Colonic mucosa (tissue), 4 donors: ENCODE data around the gene CMTM7. TPM values are rescaled to one million over a fixed set of nuclear protein-coding genes. Genes with fewer than 3 reads are reported as not detected.
A peak's percentile ranks its signal among the peaks of the same experiment; 100 is the strongest.
"Not testable (repeated sequence)": the region's sequence is repeated elsewhere in the genome, so short reads cannot be mapped to it uniquely, and the experiment has no call there.

Experiments
- DNase-seq: peaks from one replicate; pipeline ENCODE4 v3.0.0-alpha.2; 2020
- H3K27ac ChIP-seq: fragments of 200-600 bp; one replicate; pipeline ENCODE4 v1.8.0; 2021
- H3K27me3 ChIP-seq: fragments of 200-600 bp; one replicate; pipeline ENCODE4 v1.8.0; 2021
- H3K36me3 ChIP-seq: fragments of 200-600 bp; one replicate; pipeline ENCODE4 v1.8.0; 2021
- H3K4me1 ChIP-seq: fragments of 200-600 bp; one replicate; pipeline ENCODE4 v1.8.0; 2021; ENCODE audit warnings: mild to moderate bottlenecking
- H3K4me3 ChIP-seq: fragments of 200-600 bp; one replicate; pipeline ENCODE4 v1.8.0; 2021
- H3K9ac ChIP-seq, 2 donors: one replicate each; pipeline ENCODE4 v1.7.0; 2013; ENCODE audit warnings: control low read depth in 2 of 2, low read depth in 2 of 2, low read length in 2 of 2
- H3K9me3 ChIP-seq: fragments of 200-600 bp; one replicate; pipeline ENCODE4 v1.8.0; 2021
- CTCF ChIP-seq: fragments of 200-600 bp; IDR thresholded peaks from one replicate; pipeline ENCODE4 v1.8.0; 2022; ENCODE audit warnings: antibody characterized with exemption, mild to moderate bottlenecking
- intact Hi-C: fragments of 100-400 bp; cut with DNase I; formaldehyde crosslinking; loops from one replicate; pipeline ENCODE4 v1.14.1; 2022
- total RNA-seq, 2 donors: library from RNA; stranded (reverse); fragmentation: NEBNext Ultra II Directional in 1 of 2; extraction: Animal tissue kit (Norgen Biotek cat#: 25700) in 1 of 2; gene quantifications; one replicate each; pipeline ENCODE4 v1.2.1, GENCODE V29; 2021
- donor health status: healthy.
- donor health status: DM: no; HTN: no; CAD: no.
- donor health status: DM: no; HTN: no; CAD: no.

Gene CMTM7
- total RNA-seq, 2 donors from 2014 or later, result 5.8 to 5.9 TPM

GRCh38 chr3:32383136-32383711 lies 8.4 kb upstream of the CMTM7 start:
- intact Hi-C loops, result no loop called here
- TF ChIP-seq CTCF, result no peak

GRCh38 chr3:32384938-32385337 lies 6.7 kb upstream of the CMTM7 start:
- no peak for TF ChIP-seq CTCF
- Histone ChIP-seq H3K27ac (no peak overlapping the region), H3K9ac (no peak overlapping the region), H3K27me3 (no peaks in the 10 kb centered on the region), H3K9me3 (no peaks in the 10 kb centered on the region), H3K4me1 (no peaks in the 10 kb centered on the region), H3K36me3 (no peaks in the 10 kb centered on the region), H3K4me3 (no peak overlapping the region)
- intact Hi-C loops, result no loop called here
- DNase-seq, result no peak

More at GRCh38 chr3:32383136-32383711, 8.4 kb upstream of the CMTM7 start:
- no peaks in the 10 kb centered on the region for H3K9me3 ChIP-seq
- no peak overlapping the region for H3K4me3 ChIP-seq
- H3K27me3 ChIP-seq, result no peaks in the 10 kb centered on the region
- no peaks in the 10 kb centered on the region for H3K4me1 ChIP-seq
- no peak overlapping the region for H3K9ac ChIP-seq
- no peaks in the 10 kb centered on the region for H3K36me3 ChIP-seq
- no peak for DNase-seq
- no peak overlapping the region for H3K27ac ChIP-seq

GRCh38 chr3:32387512-32387911 lies 4.1 kb upstream of the CMTM7 start:
- H3K27me3 ChIP-seq, result no peaks in the 10 kb centered on the region
- intact Hi-C loops, result no loop called here
- no peaks in the 10 kb centered on the region for H3K36me3 ChIP-seq
- no peak for DNase-seq
- no peaks in the 10 kb centered on the region for H3K9me3 ChIP-seq
- no peaks in the 10 kb centered on the region for H3K4me1 ChIP-seq
- no peak overlapping the region for H3K9ac ChIP-seq
- no peak overlapping the region for H3K27ac ChIP-seq
- H3K4me3 ChIP-seq, result no peak overlapping the region
- TF ChIP-seq CTCF, result no peak

- DNase-seq, H3K27me3 ChIP-seq, H3K9ac ChIP-seq, H3K9me3 ChIP-seq, H3K36me3 ChIP-seq, H3K4me1 ChIP-seq, H3K4me3 ChIP-seq, H3K27ac ChIP-seq, intact Hi-C loops: not testable (repeated sequence)
Measured at GRCh38 chr3:32389577-32389976, 2.1 kb upstream of the CMTM7 start.

- Histone ChIP-seq H3K27ac (peak overlapping the region; percentile 59), H3K4me3 (peak overlapping the region; percentile 57), H3K9ac (peak overlapping the region; percentile 65 to 73), H3K4me1 (no peaks in the 10 kb centered on the region), H3K36me3 (no peaks in the 10 kb centered on the region), H3K27me3 (no peaks in the 10 kb centered on the region), H3K9me3 (no peaks in the 10 kb centered on the region)
- no peak for TF ChIP-seq CTCF
- intact Hi-C loops, result loop anchor here (10.0 kb wide), 1 partner anchor 88 kb away; no protein-coding TSS in a partner anchor
- DNase-seq, result peak; percentile 45
Measured at GRCh38 chr3:32392536-32393302, 1.1 kb downstream of the CMTM7 start.

- Histone ChIP-seq H3K9me3 (no peaks in the 10 kb centered on the region), H3K36me3 (no peaks in the 10 kb centered on the region), H3K27ac (no peak overlapping the region), H3K4me3 (no peak overlapping the region), H3K27me3 (no peaks in the 10 kb centered on the region), H3K4me1 (no peaks in the 10 kb centered on the region), H3K9ac (no peak overlapping the region)
- TF ChIP-seq CTCF, result no peak
- intact Hi-C loops, result loop anchor here (5.0 to 10.0 kb wide), 2 partner anchors 91 to 218 kb away; no protein-coding TSS in a partner anchor
- no peak for DNase-seq
Measured at GRCh38 chr3:32395496-32395895, 3.8 kb downstream of the CMTM7 start.
